K562 (cell line): ENCODE data around the gene FMNL2. TPM values are rescaled to one million over a fixed set of nuclear protein-coding genes. Genes with fewer than 3 reads are reported as not detected.
A peak's percentile ranks its signal among the peaks of the same experiment; 100 is the strongest.

ENCODE experiments used
- ATAC-seq: fragments of 200-7000 bp; cut with Tn5 transposase; 3 replicates; pipeline ENCODE4 v1.9.1; 2020; ENCODE audit warnings: moderate library complexity
- BruUV-seq: library from RNA; stranded (reverse); fragments of 400-500 nt; replicated peaks from 2 replicates; lab custom pipeline; 2021; lab: Mats Ljungman, UMichigan
- CTCF ChIA-PET: fragments of 300-600 bp; formaldehyde crosslinking; extraction: SDS; loops from one replicate; lab custom pipeline; 2021; ENCODE audit warnings: low intra/inter-chr PET ratio; lab: Yijun Ruan, JAX
- POLR2A ChIA-PET: fragments of 300-600, 350-650 bp; sonication (Branson Sonifier 250); formaldehyde crosslinking; extraction: SDS; loops from one replicate; lab custom pipeline; 2021; ENCODE audit warnings: antibody characterized with exemption, inconsistent platforms; lab: Yijun Ruan, JAX
- DNase-seq, 4 experiments: peaks; one replicate each; pipeline versions ENCODE4 v3.0.0 to v3.0.0-alpha.2; 2011 to 2018; ENCODE audit warnings: low spot score in 3 of 4, mixed read lengths in 3 of 4; ENCODE audit errors: extremely low read depth in 1 of 4
- FAIRE-seq: peaks from 2 replicates; lab custom pipeline; 2011; peaks lifted over from hg19 to GRCh38; lab: Jason Lieb, UNC
- H2AFZ ChIP-seq: 2 replicates; pipeline ENCODE4 v1.6.0; 2011; ENCODE audit warnings: low read depth, low read length, control low read depth, inconsistent platforms
- H3K27ac ChIP-seq: fragments of 200-600 bp; 3 replicates; pipeline ENCODE4 v1.8.0; 2011; ENCODE audit warnings: low read depth, mild to moderate bottlenecking, control low read depth, inconsistent platforms, low read length, moderate library complexity, mixed read lengths; ENCODE audit errors: extremely low read depth
- H3K27me3 ChIP-seq, 2 experiments: fragments of 300-600 bp in 1 of 2; 2 replicates in 1 of 2; 3 replicates in 1 of 2; pipeline versions ENCODE4 v1.6.0 to v1.8.0; 2011; ENCODE audit warnings: inconsistent platforms in 2 of 2, low read length in 2 of 2, mild to moderate bottlenecking in 1 of 2, mixed read lengths in 1 of 2, moderate library complexity in 1 of 2; ENCODE audit not compliant: control insufficient read depth in 2 of 2, insufficient read depth in 2 of 2
- H3K36me3 ChIP-seq: fragments of 300-600 bp; 3 replicates; pipeline ENCODE4 v1.8.0; 2011; ENCODE audit warnings: mild to moderate bottlenecking, low read length, inconsistent platforms; ENCODE audit not compliant: control insufficient read depth, insufficient read depth
- H3K4me1 ChIP-seq, 2 experiments: fragments of 200-600 bp in 1 of 2; replicated peaks in 1 of 2; 2 replicates in 1 of 2; 3 replicates in 1 of 2; pipeline versions ENCODE4 v1.5.1 to v1.8.0; 2011; ENCODE audit warnings: inconsistent platforms in 2 of 2, low read length in 2 of 2, mild to moderate bottlenecking in 1 of 2, mixed read lengths in 1 of 2, moderate library complexity in 1 of 2; ENCODE audit not compliant: control insufficient read depth in 2 of 2, insufficient read depth in 2 of 2
- H3K4me2 ChIP-seq: 2 replicates; pipeline ENCODE4 v1.6.1; 2011; ENCODE audit warnings: low read length, control low read depth, inconsistent platforms, mixed read lengths; ENCODE audit not compliant: insufficient read depth
- H3K4me3 ChIP-seq: fragments of 200-600 bp; sonication (generic), shearing (Covaris generic); 2 replicates; pipeline ENCODE4 v1.5.1; 2016; ENCODE audit warnings: control low read depth, inconsistent platforms
- H3K79me2 ChIP-seq: fragments of 200-600 bp; 3 replicates; pipeline ENCODE4 v1.8.0; 2011; ENCODE audit warnings: low read length, inconsistent platforms; ENCODE audit not compliant: control insufficient read depth, insufficient read depth
- H3K9ac ChIP-seq, 2 experiments: 2 replicates each; pipeline versions ENCODE4 v1.6.0 to v1.6.1; 2011; ENCODE audit warnings: low read depth in 2 of 2, low read length in 2 of 2, control low read depth in 1 of 2, inconsistent platforms in 1 of 2, mild to moderate bottlenecking in 1 of 2, mixed read lengths in 1 of 2; ENCODE audit not compliant: insufficient read depth in 1 of 2
- H3K9me1 ChIP-seq: one replicate; pipeline ENCODE4 v1.6.0; 2011; ENCODE audit warnings: inconsistent platforms, mild to moderate bottlenecking, low read length, moderate library complexity; ENCODE audit not compliant: control insufficient read depth, insufficient read depth
- H3K9me3 ChIP-seq: replicated peaks from 2 replicates; pipeline ENCODE4 v1.5.1; 2011; ENCODE audit warnings: low read depth, low read length, inconsistent platforms; ENCODE audit not compliant: control insufficient read depth, insufficient read depth
- H4K20me1 ChIP-seq: replicated peaks from 2 replicates; pipeline ENCODE4 v1.6.1; 2011; ENCODE audit warnings: low read length, inconsistent platforms, mixed read lengths; ENCODE audit not compliant: control insufficient read depth, insufficient read depth
- BRD4 ChIP-seq: fragments of 200-600 bp; sonication (generic); IDR thresholded peaks from 2 replicates; pipeline ENCODE4 v1.6.1; 2017; ENCODE audit warnings: inconsistent platforms
- CEBPB ChIP-seq: fragments of 450-650 bp; IDR thresholded peaks from 2 replicates; pipeline ENCODE4 v1.6.1; 2016; ENCODE audit warnings: missing genetic modification characterization, missing compliant biosample characterization
- ELF4 ChIP-seq: fragments of 450-650 bp; formaldehyde crosslinking; IDR thresholded peaks from 2 replicates; pipeline ENCODE4 v1.4.0; 2022; ENCODE audit warnings: missing genetic modification characterization
- ILF3 ChIP-seq: fragments of 450-650 bp; IDR thresholded peaks from 2 replicates; pipeline ENCODE4 v1.6.1; 2018; ENCODE audit warnings: antibody characterized with exemption, mild to moderate bottlenecking, moderate library complexity, borderline replicate concordance
- KDM4B ChIP-seq, 2 experiments: fragments of 450-650 bp in 1 of 2; sonication (generic) in 1 of 2; IDR thresholded peaks; 2 replicates each; pipeline ENCODE4 v1.6.1; 2016 to 2017; ENCODE audit warnings: borderline replicate concordance in 2 of 2, antibody characterized with exemption in 1 of 2, low read depth in 1 of 2, mild to moderate bottlenecking in 1 of 2
- MCM7 ChIP-seq, 2 experiments: fragments of 450-650 bp; IDR thresholded peaks; 2 replicates each; pipeline ENCODE4 v1.6.1; 2016 to 2018
- NCOA6 ChIP-seq: fragments of 450-650 bp; IDR thresholded peaks from 2 replicates; pipeline ENCODE4 v1.6.1; 2017; ENCODE audit warnings: mild to moderate bottlenecking
- NFE2 ChIP-seq: IDR thresholded peaks from 2 replicates; pipeline ENCODE4 v1.6.1; 2014; ENCODE audit warnings: antibody characterized with exemption, low read depth
- NR2C2 ChIP-seq, 2 experiments: fragments of 200-800 bp in 1 of 2; sonication (Bioruptor generic) in 1 of 2; sonication (generic) in 1 of 2; formaldehyde crosslinking in 1 of 2; IDR thresholded peaks; 2 replicates each; pipeline versions ENCODE4 v1.6.1 to v1.8.0; 2016 to 2022; ENCODE audit warnings: mild to moderate bottlenecking in 1 of 2, missing compliant biosample characterization in 1 of 2, missing genetic modification characterization in 1 of 2, missing genetic modification reagents in 1 of 2
- RBFOX2 ChIP-seq: fragments of 200-400 bp; formaldehyde crosslinking; IDR thresholded peaks from 2 replicates; pipeline ENCODE4 v1.6.1; 2017; ENCODE audit warnings: low read depth, mild to moderate bottlenecking, low read length, moderate library complexity
- RBM15 ChIP-seq: fragments of 200-400 bp; formaldehyde crosslinking; IDR thresholded peaks from 2 replicates; pipeline ENCODE4 v1.6.1; 2018; ENCODE audit warnings: mild to moderate bottlenecking, low read length, moderate library complexity; ENCODE audit not compliant: insufficient read depth
- TBL1XR1 ChIP-seq, 2 experiments: IDR thresholded peaks; 2 replicates each; pipeline ENCODE4 v1.6.1; 2012; ENCODE audit warnings: improper control_type of control experiment in 2 of 2, low read length in 2 of 2, mild to moderate bottlenecking in 1 of 2
- TOE1 ChIP-seq, 2 experiments: fragments of 450-650 bp in 1 of 2; sonication (generic) in 1 of 2; formaldehyde crosslinking in 1 of 2; IDR thresholded peaks; 2 replicates each; pipeline versions ENCODE4 v1.7.1 to v1.8.0; 2016 to 2022; ENCODE audit warnings: borderline replicate concordance in 2 of 2, mild to moderate bottlenecking in 2 of 2, antibody characterized with exemption in 1 of 2, inconsistent platforms in 1 of 2, low read depth in 1 of 2, missing genetic modification reagents in 1 of 2, moderate library complexity in 1 of 2
- YY1 ChIP-seq, 3 experiments: IDR thresholded peaks; 2 replicates each; pipeline ENCODE4 v1.6.1; 2011; ENCODE audit warnings: low read length in 2 of 3, mild to moderate bottlenecking in 2 of 3, moderate library complexity in 2 of 3, borderline replicate concordance in 1 of 3, control low read depth in 1 of 3, low read depth in 1 of 3; ENCODE audit not compliant: insufficient read depth in 3 of 3, insufficient replicate concordance in 2 of 3, control insufficient read depth in 1 of 3, insufficient read length in 1 of 3; ENCODE audit errors: extremely low read depth in 1 of 3
- ZBTB5 ChIP-seq: fragments of 450-650 bp; IDR thresholded peaks from 2 replicates; pipeline ENCODE4 v1.6.1; 2017; ENCODE audit warnings: antibody characterized with exemption
- ZNF408 ChIP-seq: fragments of 250-450 bp; sonication (Bioruptor Pico); IDR thresholded peaks from 2 replicates; pipeline ENCODE4 v1.4.0; 2020; ENCODE audit warnings: low read depth, mild to moderate bottlenecking, moderate library complexity
- ZNF444 ChIP-seq: fragments of 250-450 bp; sonication (Bioruptor Pico); IDR thresholded peaks from 2 replicates; pipeline ENCODE4 v1.4.0; 2020; ENCODE audit warnings: mild to moderate bottlenecking, moderate library complexity
- WGBS: fragments of 100-300 bp; shearing (Covaris generic); methylation state at CpG from one replicate; pipeline ENCODE4 v1.1.6; 2016; ENCODE audit warnings: low coverage, mixed read lengths; ENCODE audit not compliant: insufficient coverage; ENCODE audit errors: missing lambda C conversion rate; 5-methylcytosine and 5-hydroxymethylcytosine counted together
- in situ Hi-C: fragments of 300-500 bp; cut with MboI; formaldehyde crosslinking; loops from 4 replicates; pipeline ENCODE4 v1.15.0; 2018; ENCODE audit warnings: inconsistent platforms, mixed read lengths
- intact Hi-C: fragments of 100-400 bp; cut with micrococcal nuclease; formaldehyde crosslinking; loops from 2 replicates; pipeline ENCODE4 v1.14.2; 2022
- polyA plus RNA-seq, 8 experiments: library from polyadenylated mRNA; depleted of rRNA in 4 of 8; stranded (reverse) in 5 of 8; unstranded in 3 of 8; fragments of >200 nt; fragmentation: Nextera tagmentation in 2 of 8; fragmentation: Illumina TruSeq in 1 of 8; extraction: Ambion mirVana in 2 of 8; extraction: Trizol in 1 of 8; gene quantifications; 2 replicates each; pipeline versions ENCODE4 v1.2.1 to v1.2.3, GENCODE V29; 2011 to 2014; ENCODE audit warnings: inconsistent platforms in 1 of 8, missing spikeins in 1 of 8
- total RNA-seq, 7 experiments: library from RNA; depleted of rRNA in 6 of 7; stranded (reverse); fragments of >200 nt in 6 of 7; fragmentation: Illumina TruSeq in 2 of 7; extraction: Trizol in 2 of 7; gene quantifications; 2 replicates each; pipeline versions ENCODE4 v1.2.1 to v1.2.3, GENCODE V29; 2011 to 2021; ENCODE audit warnings: low replicate concordance in 1 of 7

FMNL2 gene
- total and polyA plus RNA-seq, 9 of the 15 experiments (the other 6 are each of a cell fraction or from before 2014, with no cell fraction given) = 0.15 to 0.49 (median 0.24) TPM; not detected in 1

GRCh38 chr2:152600697-152601096 lies 265.7 kb downstream of the FMNL2 start:
- Histone ChIP-seq H3K79me2 (no peaks in the 10 kb centered on the region), H3K4me3 (no peak overlapping the region)
- intact Hi-C loops = no loop called here
- in situ Hi-C loops = no loop called here
- no peak for TF ChIP-seq ELF4 (CRISPR knock-in tag)
- no peak for TF ChIP-seq TBL1XR1 (IDR thresholded peaks at IDR 0.05; ENCODE audit: low read length in 2 of 2)
- TF ChIP-seq BRD4 = no peak
- TF ChIP-seq CEBPB (tag) = no peak
- no peak for TF ChIP-seq RBM15
- TF ChIP-seq YY1 (IDR thresholded peaks at IDR 0.05; ENCODE audit: borderline replicate concordance in 1 of 3, control insufficient read depth in 1 of 3, extremely low read depth in 1 of 3, insufficient read depth in 3 of 3, insufficient read length in 1 of 3, insufficient replicate concordance in 2 of 3, low read depth in 1 of 3, low read length in 2 of 3) = no peak
- TF ChIP-seq RBFOX2 = no peak
- no peak for TF ChIP-seq MCM7 (IDR thresholded peaks at IDR 0.05)
- no peak for TF ChIP-seq ZBTB5
- TF ChIP-seq NR2C2 (CRISPR knock-in tag; IDR thresholded peaks at IDR 0.05) = no peak
- no peak for TF ChIP-seq NR2C2 (tag; IDR thresholded peaks at IDR 0.05)
- TF ChIP-seq KDM4B (IDR thresholded peaks at IDR 0.05; ENCODE audit: borderline replicate concordance in 2 of 2, low read depth in 1 of 2) = no peak
- no peak for TF ChIP-seq ZNF444 (CRISPR knock-in tag)
- no peak for TF ChIP-seq ZNF408
- no peak for TF ChIP-seq NCOA6
- TF ChIP-seq TOE1 (IDR thresholded peaks at IDR 0.05; ENCODE audit: borderline replicate concordance) = no peak
- TF ChIP-seq TOE1 (CRISPR knock-in tag; IDR thresholded peaks at IDR 0.05; ENCODE audit: borderline replicate concordance, low read depth) = no peak
- no peak for TF ChIP-seq ILF3
- no peak for TF ChIP-seq NFE2
- TF ChIP-seq, all 486 proteins: peak for 0
- BruUV-seq = no TSS peak
- POLR2A ChIA-PET = interaction anchor here (0.7 kb wide), 1 partner anchor 1494 kb away, joined by 3 read pairs; no protein-coding TSS in a partner anchor
- DNase-seq = no peak
- peaks cover 15 to 23% of the 10 kb centered on the region in 2 experiments; a peak in 3 of 5 replicates for H3K27me3 ChIP-seq
- CTCF ChIA-PET = no interaction called here
- FAIRE-seq = no peak
- H2AFZ ChIP-seq = no peak overlapping the region
- no peak overlapping the region for H3K9ac ChIP-seq
- 0 out of 3 replicates have a peak, but pooled peaks have one; percentile 29 for ATAC-seq
- no peaks in the 10 kb centered on the region for H4K20me1 ChIP-seq
- 0% methylated on average over 2 of the region's 2 CpGs for WGBS
- H3K36me3 ChIP-seq = no peaks in the 10 kb centered on the region
- no peaks in the 10 kb centered on the region for H3K9me1 ChIP-seq
- H3K27ac ChIP-seq = no peak overlapping the region
- H3K9me3 ChIP-seq = no peaks in the 10 kb centered on the region
- no peaks in the 10 kb centered on the region for H3K4me1 ChIP-seq
- H3K4me2 ChIP-seq = no peak overlapping the region
